Prostate gland (tissue), 2 donors: ENCODE measurements around the gene PRRT1. TPM values are rescaled to one million over a fixed set of nuclear protein-coding genes. Genes with fewer than 3 reads are reported as not detected.
"Not testable (repeated sequence)": the region's sequence is repeated elsewhere in the genome, so short reads cannot be mapped to it uniquely, and the experiment has no call there.

Experiments
- DNase-seq: peaks from one replicate; pipeline ENCODE4 v3.0.0-alpha.2; 2019; ENCODE audit warnings: low spot score
- H3K27ac ChIP-seq, 2 donors: fragments of 200-600 bp; sonication (generic); 2 replicates each; pipeline ENCODE4 v1.5.1; 2017 to 2019
- H3K27me3 ChIP-seq: fragments of 200-600 bp; sonication (generic); replicated peaks from 2 replicates; pipeline ENCODE4 v1.5.1; 2019; ENCODE audit not compliant: insufficient read depth
- H3K36me3 ChIP-seq, 2 donors: fragments of 200-600 bp; sonication (generic); 1 replicate in 1 of 2; 2 replicates in 1 of 2; pipeline versions ENCODE4 v1.5.1 to v1.8.1; 2017 to 2019
- H3K4me1 ChIP-seq: fragments of 200-600 bp; sonication (generic); replicated peaks from 2 replicates; pipeline ENCODE4 v1.5.1; 2019
- H3K4me3 ChIP-seq, 2 donors: fragments of 200-600 bp; sonication (generic); 2 replicates each; pipeline ENCODE4 v1.5.1; 2017 to 2019
- H3K9me3 ChIP-seq: fragments of 200-600 bp; sonication (generic); 2 replicates; pipeline ENCODE4 v1.5.1; 2017
- POLR2A ChIP-seq: fragments of 450-650 bp; IDR thresholded peaks from one replicate; pipeline ENCODE4 v1.6.1; 2016; ENCODE audit warnings: antibody characterized with exemption, mild to moderate bottlenecking
- POLR2AphosphoS5 ChIP-seq: sonication (generic); formaldehyde crosslinking; IDR thresholded peaks from one replicate; pipeline ENCODE4 v1.6.1; 2017; ENCODE audit warnings: antibody characterized with exemption
- WGBS: methylation state at CpG from one replicate; pipeline ENCODE4 v1.1.5; 2018; 5-methylcytosine and 5-hydroxymethylcytosine counted together
- intact Hi-C: fragments of 100-400 bp; cut with DNase I; formaldehyde crosslinking; loops from one replicate; pipeline ENCODE4 v1.14.2; 2022
- total RNA-seq, 2 donors: library from RNA; depleted of rRNA; stranded (reverse); fragments of >200 nt; gene quantifications; one replicate each; pipeline ENCODE4 v1.1.0, GENCODE V29; 2016
- TF ChIP-seq, protein P1 (sequence below), 4 experiments: fragments of 200-600 bp in 2 of 4; fragments of 450-650 bp in 2 of 4; sonication (generic) in 2 of 4; IDR thresholded peaks; 1 replicate in 3 of 4; 2 replicates in 1 of 4; pipeline ENCODE4 v1.5.1; 2016 to 2019; ENCODE audit warnings: antibody characterized with exemption in 4 of 4, mild to moderate bottlenecking in 2 of 4, moderate library complexity in 2 of 4

PRRT1 gene
- total RNA-seq, 2 donors from 2014 or later: 0.64 to 7.2 TPM

DNA sequence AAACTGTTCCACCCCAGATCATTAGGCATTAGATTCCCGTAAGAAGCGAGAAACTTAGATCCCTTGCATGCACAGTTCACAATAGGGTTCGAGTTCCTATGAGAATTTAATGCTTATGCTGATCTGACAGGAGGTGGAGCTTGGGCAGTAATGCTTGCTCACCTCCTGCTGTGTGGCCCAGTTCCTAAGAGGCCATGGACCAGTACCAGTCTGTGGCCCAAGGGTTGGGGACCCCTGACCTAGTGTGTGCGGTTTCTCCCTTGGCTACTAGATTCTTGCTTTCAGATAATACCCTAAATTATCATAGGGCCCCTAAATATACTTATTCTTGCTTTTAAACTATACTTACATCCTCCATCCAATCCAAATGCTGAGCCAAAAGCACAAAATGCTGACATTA is 42.6 kb upstream of the PRRT1 start:
- Histone ChIP-seq H3K27ac (peak overlapping the region; percentile 99), H3K27me3 (no peaks in the 10 kb centered on the region), H3K4me3 (no peak overlapping the region), H3K9me3 (no peaks in the 10 kb centered on the region), H3K4me1 (no peaks in the 10 kb centered on the region), H3K36me3 (no peaks in the 10 kb centered on the region)
- TF ChIP-seq POLR2AphosphoS5 (no peak), POLR2A (no peak)
- TF ChIP-seq, protein P1, sequence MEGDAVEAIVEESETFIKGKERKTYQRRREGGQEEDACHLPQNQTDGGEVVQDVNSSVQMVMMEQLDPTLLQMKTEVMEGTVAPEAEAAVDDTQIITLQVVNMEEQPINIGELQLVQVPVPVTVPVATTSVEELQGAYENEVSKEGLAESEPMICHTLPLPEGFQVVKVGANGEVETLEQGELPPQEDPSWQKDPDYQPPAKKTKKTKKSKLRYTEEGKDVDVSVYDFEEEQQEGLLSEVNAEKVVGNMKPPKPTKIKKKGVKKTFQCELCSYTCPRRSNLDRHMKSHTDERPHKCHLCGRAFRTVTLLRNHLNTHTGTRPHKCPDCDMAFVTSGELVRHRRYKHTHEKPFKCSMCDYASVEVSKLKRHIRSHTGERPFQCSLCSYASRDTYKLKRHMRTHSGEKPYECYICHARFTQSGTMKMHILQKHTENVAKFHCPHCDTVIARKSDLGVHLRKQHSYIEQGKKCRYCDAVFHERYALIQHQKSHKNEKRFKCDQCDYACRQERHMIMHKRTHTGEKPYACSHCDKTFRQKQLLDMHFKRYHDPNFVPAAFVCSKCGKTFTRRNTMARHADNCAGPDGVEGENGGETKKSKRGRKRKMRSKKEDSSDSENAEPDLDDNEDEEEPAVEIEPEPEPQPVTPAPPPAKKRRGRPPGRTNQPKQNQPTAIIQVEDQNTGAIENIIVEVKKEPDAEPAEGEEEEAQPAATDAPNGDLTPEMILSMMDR (IDR thresholded peaks at IDR 0.05): no peak
- intact Hi-C loops: loop anchor here (2.0 kb wide), 1 partner anchor 76 kb away; no protein-coding TSS in a partner anchor
- 88% methylated on average over 4 of the region's 4 CpGs for WGBS
- no peak for DNase-seq

GRCh38 chr6:32193096-32193495 is 41.4 kb upstream of the PRRT1 start:
- H3K27ac ChIP-seq: peak overlapping the region; percentile 47 to 98
- intact Hi-C loops: not testable (repeated sequence)

DNA sequence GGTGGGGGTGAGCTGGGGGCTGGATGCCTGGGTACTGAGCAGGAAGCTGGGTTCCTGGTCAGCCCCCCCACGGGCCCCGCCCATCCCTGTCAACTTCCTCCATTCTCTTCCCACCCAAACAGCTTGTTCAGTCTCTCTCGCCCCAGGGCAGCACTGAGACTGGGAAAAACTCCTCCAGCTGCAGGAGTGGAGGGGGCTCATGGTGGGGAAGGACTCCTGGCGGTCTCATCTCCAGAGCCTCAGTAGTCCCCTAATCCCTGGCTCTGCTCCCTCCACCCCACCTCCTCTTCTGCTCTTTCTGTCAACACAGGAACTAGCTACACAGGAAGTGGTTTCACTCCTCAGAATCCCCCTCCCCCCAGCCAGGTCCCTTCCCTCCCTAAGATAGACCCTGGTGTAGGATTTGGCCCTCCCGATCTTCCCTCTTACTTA is 40.9 kb upstream of the PRRT1 start, which contains the start of gene GPSM3:
GPSM3 (minus strand) TSS at position 36 of the 432 bp plus-strand sequence. CDS start 130 bp downstream, outside the sequence.
- intact Hi-C loops: no loop called here

More at GRCh38 chr6:32193096-32193495, 41.4 kb upstream of the PRRT1 start:
- WGBS: 78% methylated on average over 13 of the region's 13 CpGs
- not testable (repeated sequence) for H3K4me3 ChIP-seq, H3K4me1 ChIP-seq, DNase-seq, H3K27me3 ChIP-seq, H3K9me3 ChIP-seq, H3K36me3 ChIP-seq

GRCh38 chr6:32191696-32192607 is 40.2 kb upstream of the PRRT1 start:
- no peak for DNase-seq
- H3K27me3 ChIP-seq: no peaks in the 10 kb centered on the region
- H3K4me1 ChIP-seq: no peaks in the 10 kb centered on the region
- intact Hi-C loops: no loop called here
- peak overlapping the region; percentile 47 to 98 for H3K27ac ChIP-seq
- TF ChIP-seq POLR2A: no peak
- TF ChIP-seq, protein P1 (IDR thresholded peaks at IDR 0.05): no peak
- H3K4me3 ChIP-seq: no peak overlapping the region
- no peaks in the 10 kb centered on the region for H3K9me3 ChIP-seq
- WGBS: 74% methylated on average over 15 of the region's 15 CpGs
- no peaks in the 10 kb centered on the region for H3K36me3 ChIP-seq

More for the DNA sequence above, 40.9 kb upstream of the PRRT1 start, which contains the start of gene GPSM3:
- Histone ChIP-seq H3K27me3 (no peaks in the 10 kb centered on the region), H3K36me3 (no peaks in the 10 kb centered on the region), H3K4me3 (no peak within 1 kb of the TSS), H3K27ac (peak within 1 kb of the TSS; percentile 47 to 98), H3K4me1 (no peaks in the 10 kb centered on the region), H3K9me3 (no peaks in the 10 kb centered on the region)
- DNase-seq: no peak
- WGBS: 12% methylated on average over 5 of the region's 5 CpGs
- TF ChIP-seq POLR2A: peak; percentile 19
- TF ChIP-seq, protein P1 (IDR thresholded peaks at IDR 0.05): no peak

DNA sequence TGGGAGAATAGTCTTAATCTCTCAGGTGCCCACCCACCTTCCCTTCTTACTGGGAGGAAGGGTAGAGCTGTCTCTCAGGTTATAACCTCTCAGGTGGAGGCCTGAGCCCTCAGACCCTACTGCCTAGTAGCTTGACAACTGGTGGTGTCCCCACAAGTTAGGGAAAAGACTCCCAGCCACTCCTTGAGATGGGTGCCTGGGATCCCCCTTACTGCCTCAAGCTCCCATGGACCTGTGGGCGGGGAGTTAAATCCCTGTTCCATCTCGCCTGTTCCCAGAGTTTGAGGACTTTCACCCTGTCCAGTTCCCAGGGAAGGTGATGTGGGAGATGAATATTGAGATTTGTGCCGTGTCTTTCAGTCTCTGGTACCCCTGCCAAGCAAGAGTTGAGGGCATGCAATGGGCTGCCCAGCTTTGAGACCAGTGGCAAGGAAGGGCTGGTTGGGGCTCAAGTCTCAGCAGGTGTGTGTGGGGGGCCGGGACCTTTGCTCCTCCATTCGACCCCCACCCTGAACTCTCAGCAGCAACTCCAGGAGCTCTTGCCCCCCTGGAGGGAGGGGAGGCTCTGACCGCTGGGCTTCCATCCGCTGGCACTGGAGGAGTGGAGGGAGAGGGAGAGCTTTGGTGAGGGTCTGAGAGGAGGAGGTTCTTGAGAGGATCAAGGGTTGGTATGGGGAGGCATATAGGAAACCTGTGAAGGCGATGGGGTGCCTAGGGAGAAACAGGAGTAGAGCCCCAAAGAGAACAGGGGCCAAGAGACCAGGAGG is 39.4 kb upstream of the PRRT1 start:
- H3K9me3 ChIP-seq: no peaks in the 10 kb centered on the region
- no peaks in the 10 kb centered on the region for H3K27me3 ChIP-seq
- H3K4me3 ChIP-seq: peak overlapping the region; percentile 74 to 79
- H3K36me3 ChIP-seq: no peaks in the 10 kb centered on the region
- H3K27ac ChIP-seq: peak overlapping the region; percentile 91 to 98
- no peaks in the 10 kb centered on the region for H3K4me1 ChIP-seq
- no peak for DNase-seq
- intact Hi-C loops: no loop called here
- WGBS: 74% methylated on average over 8 of the region's 8 CpGs
- TF ChIP-seq, protein P1 (IDR thresholded peaks at IDR 0.05): no peak
- no peak for TF ChIP-seq POLR2A
- TF ChIP-seq POLR2AphosphoS5: no peak
